Fibroblast of the aortic adventitia (primary cell): ENCODE results near the gene DLGAP1. TPM values are rescaled to one million over a fixed set of nuclear protein-coding genes. Genes with fewer than 3 reads are reported as not detected.

Source experiments
- DNase-seq: peaks from one replicate; pipeline ENCODE4 v3.0.0-alpha.2; 2010; ENCODE audit warnings: low read depth
- H3K4me3 ChIP-seq: 2 replicates; pipeline ENCODE4 v1.5.1; 2011; ENCODE audit warnings: low read depth, mild to moderate bottlenecking, control low read depth, low read length, moderate library complexity
- total RNA-seq: library from RNA; depleted of rRNA; stranded (reverse); fragments of >200 nt; gene quantifications from 2 replicates; pipeline ENCODE4 v1.2.3, GENCODE V29; 2012; ENCODE audit warnings: low replicate concordance
- TF ChIP-seq, protein P1 (sequence below): IDR thresholded peaks from 2 replicates; pipeline ENCODE4 v1.5.1; 2011; ENCODE audit warnings: mild to moderate bottlenecking, low read length, control low read depth, inconsistent platforms; ENCODE audit not compliant: insufficient read depth

DLGAP1 gene
- total RNA-seq, 1 donor, result 1.4 TPM

DNA sequence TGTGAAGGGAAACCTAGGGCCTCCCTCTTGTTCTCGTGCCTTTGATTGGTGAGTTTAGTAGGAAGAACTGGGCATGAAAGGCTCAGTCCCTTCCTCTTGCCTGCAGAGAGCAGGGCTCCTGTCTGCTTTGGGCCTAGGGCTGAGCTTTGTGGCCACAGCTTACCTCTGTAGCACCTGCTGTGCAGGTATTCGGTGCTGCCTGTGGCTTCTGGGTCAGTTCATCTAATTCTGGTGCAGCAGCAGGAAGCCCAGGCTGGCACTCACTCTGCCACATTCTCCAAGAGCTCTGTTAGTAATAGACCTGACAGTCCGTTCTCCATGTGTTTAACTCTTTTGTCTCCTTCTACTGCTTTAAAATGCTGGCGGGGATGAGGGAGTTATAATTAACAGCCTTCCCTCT is 96.5 kb downstream of the DLGAP1 start:
- TF ChIP-seq, protein P1, sequence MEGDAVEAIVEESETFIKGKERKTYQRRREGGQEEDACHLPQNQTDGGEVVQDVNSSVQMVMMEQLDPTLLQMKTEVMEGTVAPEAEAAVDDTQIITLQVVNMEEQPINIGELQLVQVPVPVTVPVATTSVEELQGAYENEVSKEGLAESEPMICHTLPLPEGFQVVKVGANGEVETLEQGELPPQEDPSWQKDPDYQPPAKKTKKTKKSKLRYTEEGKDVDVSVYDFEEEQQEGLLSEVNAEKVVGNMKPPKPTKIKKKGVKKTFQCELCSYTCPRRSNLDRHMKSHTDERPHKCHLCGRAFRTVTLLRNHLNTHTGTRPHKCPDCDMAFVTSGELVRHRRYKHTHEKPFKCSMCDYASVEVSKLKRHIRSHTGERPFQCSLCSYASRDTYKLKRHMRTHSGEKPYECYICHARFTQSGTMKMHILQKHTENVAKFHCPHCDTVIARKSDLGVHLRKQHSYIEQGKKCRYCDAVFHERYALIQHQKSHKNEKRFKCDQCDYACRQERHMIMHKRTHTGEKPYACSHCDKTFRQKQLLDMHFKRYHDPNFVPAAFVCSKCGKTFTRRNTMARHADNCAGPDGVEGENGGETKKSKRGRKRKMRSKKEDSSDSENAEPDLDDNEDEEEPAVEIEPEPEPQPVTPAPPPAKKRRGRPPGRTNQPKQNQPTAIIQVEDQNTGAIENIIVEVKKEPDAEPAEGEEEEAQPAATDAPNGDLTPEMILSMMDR, result no peak
- no peak for DNase-seq
- H3K4me3 ChIP-seq, result no peak overlapping the region

DNA sequence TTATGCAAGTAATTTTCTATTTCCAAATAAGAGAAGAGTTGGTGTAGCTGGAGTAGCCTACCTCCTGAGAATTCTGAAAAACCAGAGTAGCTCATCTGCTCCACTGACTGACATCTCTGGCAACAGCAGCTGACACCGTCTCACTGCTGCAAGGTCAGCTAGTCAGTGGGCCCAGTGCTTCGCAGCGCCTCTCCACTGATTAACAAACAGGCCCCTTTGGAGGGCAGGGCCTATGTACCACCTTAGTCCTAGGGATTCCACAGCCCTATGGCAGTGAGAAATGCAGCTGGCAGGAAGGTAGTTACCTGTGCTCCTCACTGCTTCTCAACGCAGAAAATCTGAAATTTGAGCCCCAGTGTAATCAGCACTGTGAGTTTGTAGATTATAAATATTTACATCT is 97.5 kb downstream of the DLGAP1 start:
- TF ChIP-seq, protein P1, result no peak
- no peak for DNase-seq
- no peak overlapping the region for H3K4me3 ChIP-seq

DNA sequence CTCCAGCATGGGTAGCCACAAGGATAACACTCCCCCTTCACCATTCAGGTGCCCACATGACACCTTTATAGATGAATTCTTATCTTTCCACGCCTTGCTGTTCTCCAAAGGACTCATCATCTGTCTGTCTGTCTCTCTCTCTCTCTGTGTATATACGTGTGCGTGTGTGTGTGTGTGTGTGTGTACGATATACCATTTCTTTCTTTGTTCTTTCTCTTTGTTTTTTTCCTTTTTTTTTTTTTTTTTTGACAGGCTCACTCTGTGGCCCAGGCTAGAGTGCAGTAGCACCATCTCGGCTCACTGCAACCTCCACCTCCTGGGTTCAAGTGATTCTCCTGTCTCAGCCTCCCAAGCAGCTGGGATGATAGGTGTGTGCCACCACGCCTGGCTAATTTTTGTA is 98.2 kb downstream of the DLGAP1 start:
- no peak for DNase-seq
- no peak overlapping the region for H3K4me3 ChIP-seq
- TF ChIP-seq, protein P1, result no peak

DNA sequence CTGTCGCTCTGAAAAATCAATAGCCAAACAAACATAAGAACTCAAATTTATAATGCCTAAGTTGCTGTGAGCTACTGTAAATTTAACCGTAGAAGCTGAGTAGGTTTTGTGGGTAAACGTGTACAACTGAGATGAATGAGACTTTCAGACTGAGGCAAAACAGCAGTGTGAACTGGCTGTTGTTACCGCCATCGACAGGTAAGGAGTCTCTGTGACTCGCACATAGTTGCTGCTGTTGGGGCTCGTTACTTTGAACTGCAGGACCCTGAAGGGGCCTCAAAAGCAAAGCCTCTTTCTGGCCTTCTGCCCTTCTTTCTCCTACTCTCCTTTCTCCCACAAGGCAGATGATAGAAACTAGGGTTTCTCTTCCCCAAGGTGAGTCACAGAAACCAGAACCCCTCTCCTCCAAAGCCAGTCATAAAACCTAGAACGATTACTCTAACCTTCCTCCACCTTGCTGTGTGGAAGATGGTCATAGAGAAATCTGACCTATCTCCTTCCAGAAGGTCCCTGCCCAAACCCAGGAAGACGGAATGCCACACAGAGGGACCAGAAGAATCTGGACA is 101.2 kb downstream of the DLGAP1 start:
- DNase-seq, result no peak
- no peak overlapping the region for H3K4me3 ChIP-seq
- TF ChIP-seq, protein P1, result no peak

DNA sequence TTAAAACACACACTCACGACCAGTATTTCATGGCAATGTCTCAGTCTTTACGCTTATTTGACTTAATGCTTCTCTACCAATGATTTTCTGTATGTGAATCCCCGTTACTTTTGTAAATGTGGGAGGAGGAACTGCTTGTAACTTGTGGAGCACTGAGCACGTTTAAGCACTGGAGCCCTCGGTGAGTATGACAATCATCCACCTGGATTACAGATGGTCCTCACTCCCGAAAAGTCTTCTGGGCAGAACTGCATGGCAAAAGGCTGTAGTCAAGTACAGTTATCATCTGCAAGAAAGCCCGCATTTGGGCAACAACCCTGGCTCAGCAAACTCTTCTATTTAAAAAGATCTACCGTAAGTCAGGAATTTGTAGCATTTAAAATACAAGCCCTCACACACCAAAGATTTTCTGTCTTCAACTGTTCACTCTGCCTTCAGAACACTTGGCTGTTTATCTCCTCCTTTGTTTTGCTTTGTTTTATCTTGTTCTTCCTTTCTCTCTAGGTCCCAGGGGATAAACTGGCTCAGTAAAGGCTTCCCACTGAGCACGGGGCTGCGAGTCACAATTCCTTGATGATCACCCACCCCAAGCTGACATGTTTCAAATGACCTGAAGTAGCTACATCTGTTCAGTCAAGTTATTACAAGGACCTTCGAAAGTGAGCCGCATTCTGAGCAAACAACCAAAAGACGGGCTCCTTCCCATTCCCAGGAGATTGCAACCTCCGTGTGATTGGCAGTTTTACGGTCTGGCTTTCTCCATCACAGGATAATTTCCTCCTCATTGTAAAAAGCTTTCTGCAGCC is 102.2 kb downstream of the DLGAP1 start:
- TF ChIP-seq, protein P1, result no peak
- H3K4me3 ChIP-seq, result no peak overlapping the region
- no peak for DNase-seq

DNA sequence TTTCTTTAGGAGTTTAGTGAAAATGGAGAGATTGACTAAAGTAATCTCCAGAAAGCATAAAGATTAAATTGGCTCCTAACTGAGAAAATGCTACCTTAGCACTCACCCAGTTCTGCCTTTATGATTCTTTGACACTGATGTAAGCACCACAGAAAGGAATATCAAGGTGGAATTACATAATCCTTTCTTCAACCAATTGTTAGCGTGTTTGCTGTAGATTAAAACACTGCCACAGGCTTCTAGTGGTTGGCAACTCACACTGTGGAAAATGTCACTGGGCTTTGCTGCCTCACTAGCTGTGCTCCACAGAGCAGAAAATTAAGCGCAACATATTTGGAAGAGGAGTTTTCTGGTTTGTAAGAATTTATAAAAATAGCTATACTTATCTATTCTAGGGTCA is 104.1 kb downstream of the DLGAP1 start:
- TF ChIP-seq, protein P1, result no peak
- H3K4me3 ChIP-seq, result no peak overlapping the region
- DNase-seq, result no peak
